ENCODE measurements around the gene TMEM186.

- TF ChIP-seq CTCF (IDR thresholded peaks at IDR 0.05) (no peak), EZH2 (IDR thresholded peaks at IDR 0.05; ENCODE audit: borderline replicate concordance, insufficient read depth, low read depth, low read length, poor library complexity, severe bottlenecking) (no peak)
Observed at GRCh38 chr16:8804313-8804712, 6.9 kb upstream of the TMEM186 start.

Data from B cell (primary cell).